ENCODE data around the gene CAPNS1. TPM values are rescaled to one million over a fixed set of nuclear protein-coding genes. Genes with fewer than 3 reads are reported as not detected.

The CAPNS1 gene
- total RNA-seq, 4 donors from 2014 or later, result 222 to 304 (median 248) TPM

- TF ChIP-seq POLR2AphosphoS5 (IDR thresholded peaks at IDR 0.05) (no peak), POLR2A (IDR thresholded peaks at IDR 0.05) (no peak), EP300 (IDR thresholded peaks at IDR 0.05; ENCODE audit: low read depth) (no peak), CTCF (IDR thresholded peaks at IDR 0.05) (no peak)
- in situ Hi-C loops (cut with MboI; ENCODE audit: low pct_ligation_motif_present in 1 of 4, low pct_unique_long_range_greater_than_20kb in 1 of 4, low sequenced_read_pairs in 3 of 4), result no loop called here
- 81 to 100% methylated on average over 1 to 13 of the region's 13 CpGs for WGBS, 2 donors (ENCODE audit: low coverage in 1 of 2)
- intact Hi-C loops (cut with DNase I; ENCODE audit: low total_unique reads), result no loop called here
- Histone ChIP-seq H3K4me3 (no peak overlapping the region), H3K9me3 (no peaks in the 10 kb centered on the region), H3K27ac (no peak overlapping the region), H3K27me3 (no peaks in the 10 kb centered on the region), H3K36me3 (peaks cover 0 to 45% (median 20%) of the 10 kb centered on the region in 4 donors), H3K4me1 (peaks cover 0 to 4% (median 4%) of the 10 kb centered on the region in 4 donors)
- no peak for DNase-seq
These were observed 10.0 kb downstream of the CAPNS1 start for GRCh38 chr19:36149673-36150406.

- 83% methylated on average over 5 of the region's 5 CpGs; no CpG with 5 or more reads in 1 of the 2 donors for WGBS, 2 donors (ENCODE audit: low coverage in 1 of 2)
- in situ Hi-C loops (cut with MboI; ENCODE audit: low pct_ligation_motif_present in 1 of 4, low pct_unique_long_range_greater_than_20kb in 1 of 4, low sequenced_read_pairs in 3 of 4) (no loop called here), intact Hi-C loops (cut with DNase I; ENCODE audit: low total_unique reads) (no loop called here)
- Histone ChIP-seq H3K9me3 (no peaks in the 10 kb centered on the region), H3K27me3 (no peaks in the 10 kb centered on the region), H3K36me3 (peaks cover 0 to 38% (median 17%) of the 10 kb centered on the region in 4 donors), H3K4me1 (peaks cover 0 to 4% (median 4%) of the 10 kb centered on the region in 4 donors), H3K27ac (peak overlapping the region; percentile 84 to 95 (median 94)), H3K4me3 (no peak overlapping the region)
- DNase-seq, result no peak
- TF ChIP-seq CTCF (IDR thresholded peaks at IDR 0.05), result no peak
- no peak for TF ChIP-seq EP300 (IDR thresholded peaks at IDR 0.05; ENCODE audit: low read depth)
- no peak for TF ChIP-seq POLR2AphosphoS5 (IDR thresholded peaks at IDR 0.05)
- no peak for TF ChIP-seq POLR2A (IDR thresholded peaks at IDR 0.05)
These were observed 10.7 kb downstream of the CAPNS1 start for GRCh38 chr19:36150586-36150985.

GRCh38 chr19:36151144-36152018, 11.5 kb downstream of the CAPNS1 start:
- no peak for DNase-seq
- Histone ChIP-seq H3K27ac (peak overlapping the region; percentile 84 to 95 (median 94)), H3K36me3 (peaks cover 0 to 32% (median 12%) of the 10 kb centered on the region in 4 donors), H3K9me3 (no peaks in the 10 kb centered on the region), H3K27me3 (no peaks in the 10 kb centered on the region), H3K4me3 (peak overlapping the region; percentile 39 to 54 (median 47)), H3K4me1 (peaks cover 0 to 4% (median 4%) of the 10 kb centered on the region in 4 donors)
- in situ Hi-C loops (cut with MboI; ENCODE audit: low pct_ligation_motif_present in 1 of 4, low pct_unique_long_range_greater_than_20kb in 1 of 4, low sequenced_read_pairs in 3 of 4) (no loop called here), intact Hi-C loops (cut with DNase I; ENCODE audit: low total_unique reads) (no loop called here)
- no peak for TF ChIP-seq EP300 (IDR thresholded peaks at IDR 0.05; ENCODE audit: low read depth)
- peak in 2 of 3 donors; percentile 42 to 65 for TF ChIP-seq POLR2AphosphoS5 (IDR thresholded peaks at IDR 0.05)
- no peak for TF ChIP-seq CTCF (IDR thresholded peaks at IDR 0.05)
- no peak for TF ChIP-seq POLR2A (IDR thresholded peaks at IDR 0.05)
- 55 to 75% methylated on average over 2 to 47 of the region's 47 CpGs for WGBS, 2 donors (ENCODE audit: low coverage in 1 of 2)

- no peak for TF ChIP-seq CTCF (IDR thresholded peaks at IDR 0.05)
- no peak for TF ChIP-seq POLR2AphosphoS5 (IDR thresholded peaks at IDR 0.05)
- TF ChIP-seq EP300 (IDR thresholded peaks at IDR 0.05; ENCODE audit: low read depth), result no peak
- no peak for TF ChIP-seq POLR2A (IDR thresholded peaks at IDR 0.05)
- WGBS, 2 donors (ENCODE audit: low coverage in 1 of 2), result 90% methylated on average over 15 of the region's 16 CpGs; no CpG with 5 or more reads in 1 of the 2 donors
- Histone ChIP-seq H3K27ac (peak overlapping the region; percentile 84 to 95 (median 94)), H3K27me3 (no peaks in the 10 kb centered on the region), H3K4me1 (peaks cover 0 to 4% (median 4%) of the 10 kb centered on the region in 4 donors), H3K4me3 (peak overlapping the region; percentile 39 to 54 (median 47)), H3K9me3 (no peaks in the 10 kb centered on the region), H3K36me3 (peaks cover 0 to 26% (median 10%) of the 10 kb centered on the region in 4 donors)
- DNase-seq, result no peak
- in situ Hi-C loops (cut with MboI; ENCODE audit: low pct_ligation_motif_present in 1 of 4, low pct_unique_long_range_greater_than_20kb in 1 of 4, low sequenced_read_pairs in 3 of 4) (no loop called here), intact Hi-C loops (cut with DNase I; ENCODE audit: low total_unique reads) (no loop called here)
These were observed 12.1 kb downstream of the CAPNS1 start for GRCh38 chr19:36152019-36152351.
